A549 treated with GW870086 at 1 μM for 4 hours (cell line): Measurements from ENCODE around the gene OR2A2. TPM values are rescaled to one million over a fixed set of nuclear protein-coding genes. Genes with fewer than 3 reads are reported as not detected.

ENCODE experiments used
- total RNA-seq: library from RNA; stranded (reverse); fragments of 200-300 nt; extraction: Qiagen RNA extraction; gene quantifications from 5 replicates; pipeline ENCODE4 v1.2.3, GENCODE V29; 2022; ENCODE audit warnings: low read depth

The OR2A2 gene, protein sequence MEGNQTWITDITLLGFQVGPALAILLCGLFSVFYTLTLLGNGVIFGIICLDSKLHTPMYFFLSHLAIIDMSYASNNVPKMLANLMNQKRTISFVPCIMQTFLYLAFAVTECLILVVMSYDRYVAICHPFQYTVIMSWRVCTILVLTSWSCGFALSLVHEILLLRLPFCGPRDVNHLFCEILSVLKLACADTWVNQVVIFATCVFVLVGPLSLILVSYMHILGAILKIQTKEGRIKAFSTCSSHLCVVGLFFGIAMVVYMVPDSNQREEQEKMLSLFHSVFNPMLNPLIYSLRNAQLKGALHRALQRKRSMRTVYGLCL
- not detected in 5 replicates for total RNA-seq

DNA sequence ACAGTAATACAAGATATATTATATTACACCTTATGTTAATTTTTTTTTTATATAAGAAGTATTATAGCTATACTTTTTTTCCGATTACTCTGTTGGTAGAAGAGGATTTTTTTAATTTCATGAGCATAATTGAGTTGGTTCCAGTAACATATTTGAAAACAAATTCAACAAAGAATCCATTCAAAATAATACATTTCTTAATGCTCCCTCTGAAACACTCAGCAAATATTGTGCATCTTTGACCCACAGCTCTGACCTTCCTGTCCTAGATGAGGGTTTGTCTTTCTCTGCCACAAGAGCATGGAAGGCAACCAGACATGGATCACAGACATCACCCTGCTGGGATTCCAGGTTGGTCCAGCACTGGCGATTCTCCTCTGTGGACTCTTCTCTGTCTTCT, at the start of gene OR2A2:
Gene OR2A2 (plus strand): TSS at position 301 of the 400 bp plus-strand sequence. CDS start 0 bp downstream, at position 301.

DNA sequence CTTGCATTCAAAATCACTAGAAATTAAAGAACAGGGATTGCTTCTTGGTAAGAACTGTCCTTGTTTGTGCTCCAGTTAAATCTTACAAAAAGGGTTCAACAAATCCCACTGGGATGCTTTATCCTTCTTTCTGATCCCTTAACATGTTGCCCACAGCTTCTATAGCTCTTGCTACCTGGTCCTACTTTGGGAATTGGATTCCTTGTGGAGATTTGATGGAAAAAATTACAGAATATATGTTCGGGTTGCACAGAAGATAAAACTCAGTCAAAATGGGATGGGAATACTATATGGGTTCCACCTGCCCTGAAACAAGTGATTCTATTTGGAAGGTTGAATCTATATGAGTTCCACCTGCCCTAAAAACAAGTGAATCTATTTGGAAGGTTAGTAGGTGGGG, 39.9 kb upstream of the OR2A2 start, which contains the start of gene OR2A25:
Gene OR2A25 (plus strand): TSS at position 301 of the 400 bp plus-strand sequence. CDS start 4,409 bp downstream, outside the sequence.

DNA sequence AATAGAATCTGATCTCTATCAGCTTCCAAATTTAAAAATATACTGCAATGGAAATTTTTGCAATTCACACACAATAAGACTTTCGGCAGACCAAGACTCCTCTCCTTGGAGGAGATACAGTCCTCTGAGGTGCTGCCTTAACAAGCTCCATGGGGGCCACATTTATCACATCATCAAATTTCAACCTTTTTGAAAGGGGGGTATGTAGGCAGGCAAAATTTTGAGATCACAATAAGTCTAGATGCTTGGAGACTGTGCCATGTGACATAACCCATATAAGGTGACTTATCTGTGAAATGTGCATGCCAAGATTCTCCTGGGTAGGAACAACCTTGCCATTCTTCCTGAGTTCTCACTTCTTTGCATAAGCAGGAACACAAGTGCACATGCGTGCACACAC, 23.4 kb upstream of the OR2A2 start, which contains the start of gene OR2A12:
Gene OR2A12 (plus strand): TSS at position 301 of the 400 bp plus-strand sequence. CDS start 8,830 bp downstream, outside the sequence.

DNA sequence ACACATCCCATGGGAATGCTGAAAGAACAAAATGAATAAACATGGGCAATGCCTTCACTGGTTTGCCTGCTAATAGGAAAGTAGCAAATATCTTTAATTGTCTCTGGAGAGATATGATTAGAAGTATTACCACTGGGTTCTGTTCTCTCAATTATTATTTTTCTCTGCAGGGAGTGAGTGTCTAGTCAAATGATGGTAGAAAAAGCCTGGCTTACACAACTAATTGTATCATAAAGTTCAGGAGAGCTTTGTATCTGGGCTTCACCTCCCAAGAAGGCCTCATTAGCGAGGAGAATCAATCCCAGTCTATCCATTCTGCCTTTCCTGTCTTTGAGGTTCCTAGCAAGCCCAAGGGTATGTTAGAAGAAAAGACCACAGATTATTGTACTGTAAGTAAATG, 13.5 kb downstream of the OR2A2 start, which contains the start of gene OR2A14:
Gene OR2A14 (plus strand): TSS at position 301 of the 400 bp plus-strand sequence. CDS start 5,937 bp downstream, outside the sequence.

Other genes starting within 250 kb of the OR2A2 start
- gene TCAF1, start 207.4 kb upstream of the OR2A2 start, total RNA-seq = 12.6 to 21.0 TPM (median 16.3 TPM) in 5 replicates
- not detected in 5 replicates for gene OR2F2, start 174.3 kb upstream of the OR2A2 start, total RNA-seq
- gene OR2F1, start 154.7 kb upstream of the OR2A2 start, total RNA-seq = not detected in 5 replicates
- gene OR6B1, start 109.3 kb upstream of the OR2A2 start, total RNA-seq = not detected in 5 replicates
- not detected in 5 replicates for gene OR2A5, start 60.6 kb upstream of the OR2A2 start, total RNA-seq
- not detected in 5 replicates for gene OR2A25, start 39.8 kb upstream of the OR2A2 start, total RNA-seq
- gene OR2A12, start 23.3 kb upstream of the OR2A2 start, total RNA-seq = not detected in 5 replicates
- gene OR2A14, start 13.6 kb downstream of the OR2A2 start, total RNA-seq = not detected in 5 replicates
- not detected in 5 replicates for gene CTAGE4, start 73.9 kb downstream of the OR2A2 start, total RNA-seq
- 0.25 to 0.49 TPM (median 0.33 TPM) in 5 replicates for gene ARHGEF35, start 86.2 kb downstream of the OR2A2 start, total RNA-seq
- not detected in 5 replicates for gene OR2A42, start 130.0 kb downstream of the OR2A2 start, total RNA-seq
- not detected in 5 replicates for gene OR2A7, start 155.2 kb downstream of the OR2A2 start, total RNA-seq
- gene CTAGE8, start 159.7 kb downstream of the OR2A2 start, total RNA-seq = not detected in 5 replicates
- not detected in 5 replicates for gene OR2A1, start 202.8 kb downstream of the OR2A2 start, total RNA-seq
- gene ARHGEF5, start 245.8 kb downstream of the OR2A2 start, total RNA-seq = 1.8 to 2.3 TPM (median 2.1 TPM) in 5 replicates